Stimulated activated CD4-positive, alpha-beta T cell treated with anti-CD3 and anti-CD28 coated beads, Interleukin-12 subunit alpha, Interleukin-12 subunit beta, amount 100 ng/mL, for 48 hours (primary cell): Measurements from ENCODE around the gene TMSB15A.
"Not testable (repeated sequence)": the region's sequence is repeated elsewhere in the genome, so short reads cannot be mapped to it uniquely, and the experiment has no call there.

ENCODE experiments used
- DNase-seq, 3 donors: peaks; one replicate each; pipeline ENCODE4 v3.0.0-alpha.2; 2020; ENCODE audit warnings: low read depth in 2 of 3, low spot score in 1 of 3

Gene TMSB15A

DNA sequence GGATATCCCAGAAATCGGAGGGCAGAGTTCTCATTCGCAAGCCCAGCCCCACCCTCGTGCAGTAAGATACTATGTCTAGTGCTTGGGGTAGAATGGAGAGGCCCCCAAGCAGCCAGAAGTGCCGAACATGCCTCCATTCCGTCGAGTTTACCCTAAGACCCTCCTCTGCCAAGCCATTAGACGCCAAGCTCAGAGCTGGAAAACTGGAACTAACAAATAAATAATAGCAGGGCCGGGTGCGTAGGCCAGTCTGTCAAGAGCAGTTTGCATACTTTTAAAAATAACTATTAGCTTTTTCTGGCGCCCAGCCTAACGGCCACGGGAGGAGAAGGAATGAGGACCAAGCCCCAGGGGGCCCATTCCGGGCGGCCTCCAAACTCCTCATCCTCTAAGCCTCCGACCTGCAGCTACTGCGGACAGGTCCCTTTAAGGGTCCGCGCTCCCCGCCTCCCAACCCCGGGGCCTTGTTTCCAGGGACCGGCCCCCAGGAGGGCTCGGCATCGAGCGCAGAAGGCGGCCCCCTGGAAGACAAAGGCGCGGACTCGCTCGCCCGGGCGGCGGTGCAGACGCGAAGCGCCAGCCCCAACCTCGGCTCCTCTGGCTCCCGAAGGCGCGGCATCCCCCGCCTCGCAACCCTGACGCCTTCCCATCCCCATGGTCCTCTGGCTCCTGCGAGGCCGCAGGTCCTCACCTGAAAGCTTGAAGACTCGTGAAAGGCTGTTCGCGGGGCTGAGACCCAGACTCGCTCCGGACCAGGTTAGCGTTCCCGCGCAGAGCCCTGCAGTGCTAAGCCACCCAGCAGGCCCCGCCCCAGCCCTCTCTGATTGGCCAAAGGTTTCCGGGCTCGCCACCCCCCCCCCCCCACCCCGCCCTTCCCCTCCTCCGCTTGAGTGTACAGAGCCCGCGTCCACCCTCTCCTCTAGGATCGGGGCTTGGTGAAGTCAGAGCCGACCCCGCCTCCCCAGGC is at the start of gene TMSB15A:
TMSB15A (minus strand) TSS at position 765 of the 967 bp plus-strand sequence.
- DNase-seq: peak; percentile 11 to 51 (median 27)

DNA sequence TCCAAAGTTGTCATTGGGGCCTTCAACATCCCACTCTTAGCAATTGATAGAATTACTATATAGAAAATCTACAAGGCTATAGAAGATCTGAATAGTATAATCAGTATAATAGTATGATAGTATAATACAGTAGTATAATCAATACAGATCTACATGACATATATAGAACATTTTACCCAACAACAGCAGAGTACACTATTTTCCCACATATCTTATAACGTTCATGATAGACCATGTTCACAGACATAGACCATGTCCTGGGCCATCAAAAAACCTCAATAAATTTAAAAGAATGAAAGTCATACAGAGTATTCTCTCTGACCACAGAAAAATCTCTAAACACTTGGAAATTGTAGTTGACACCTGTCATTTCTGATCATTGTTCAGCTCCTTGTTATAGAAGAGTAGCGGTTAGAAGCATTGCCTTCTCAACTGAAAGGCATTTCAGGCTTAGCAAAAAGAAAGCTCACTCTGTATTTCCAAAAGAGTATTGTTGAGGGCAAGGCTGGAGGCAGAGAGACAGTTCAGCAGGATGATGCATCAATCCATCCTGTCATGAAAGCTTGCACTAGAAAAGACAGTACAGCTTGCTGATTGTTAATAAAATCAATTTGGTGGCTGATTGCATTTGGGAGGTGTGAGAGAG is 44.0 kb upstream of the TMSB15A start:
- no peak for DNase-seq

DNA sequence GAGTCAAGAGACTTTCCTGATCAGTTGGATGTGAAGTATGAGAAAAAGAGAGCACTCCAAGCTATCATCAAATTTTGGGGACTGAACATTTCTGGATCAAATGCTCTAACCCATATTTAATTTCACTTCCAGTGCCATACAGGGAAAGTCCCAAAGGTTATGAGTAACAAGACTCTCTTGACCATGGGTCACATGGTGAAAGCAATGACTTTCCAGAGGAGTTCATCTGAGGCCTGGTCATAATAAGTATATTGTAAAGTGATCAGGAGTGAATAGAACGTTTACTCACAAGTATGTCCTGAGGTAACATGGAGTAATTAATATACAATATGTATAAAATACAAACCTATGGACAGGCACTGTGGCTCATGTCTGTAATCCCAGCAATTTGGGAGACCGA is 42.1 kb upstream of the TMSB15A start:
- no peak for DNase-seq

DNA sequence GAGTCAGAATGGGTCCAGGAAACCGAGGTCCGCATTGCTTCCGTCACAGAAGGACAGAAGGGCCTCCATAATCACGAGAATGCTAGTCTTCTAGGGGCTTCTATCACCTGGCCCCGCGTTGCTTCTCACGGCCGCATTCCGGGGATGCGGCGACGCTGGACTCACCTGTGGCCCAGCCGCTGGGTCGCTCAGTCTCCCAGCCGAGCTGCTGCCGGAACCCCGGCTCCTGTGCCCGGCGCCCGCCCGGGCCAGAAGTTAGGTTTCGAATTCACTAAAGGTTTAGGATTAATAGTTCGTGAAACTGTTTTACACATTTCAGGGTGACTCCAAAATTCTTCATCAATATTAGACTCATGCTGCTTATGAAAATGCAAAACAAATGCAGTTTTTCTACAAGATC is 31.7 kb upstream of the TMSB15A start:
- no peak for DNase-seq

DNA sequence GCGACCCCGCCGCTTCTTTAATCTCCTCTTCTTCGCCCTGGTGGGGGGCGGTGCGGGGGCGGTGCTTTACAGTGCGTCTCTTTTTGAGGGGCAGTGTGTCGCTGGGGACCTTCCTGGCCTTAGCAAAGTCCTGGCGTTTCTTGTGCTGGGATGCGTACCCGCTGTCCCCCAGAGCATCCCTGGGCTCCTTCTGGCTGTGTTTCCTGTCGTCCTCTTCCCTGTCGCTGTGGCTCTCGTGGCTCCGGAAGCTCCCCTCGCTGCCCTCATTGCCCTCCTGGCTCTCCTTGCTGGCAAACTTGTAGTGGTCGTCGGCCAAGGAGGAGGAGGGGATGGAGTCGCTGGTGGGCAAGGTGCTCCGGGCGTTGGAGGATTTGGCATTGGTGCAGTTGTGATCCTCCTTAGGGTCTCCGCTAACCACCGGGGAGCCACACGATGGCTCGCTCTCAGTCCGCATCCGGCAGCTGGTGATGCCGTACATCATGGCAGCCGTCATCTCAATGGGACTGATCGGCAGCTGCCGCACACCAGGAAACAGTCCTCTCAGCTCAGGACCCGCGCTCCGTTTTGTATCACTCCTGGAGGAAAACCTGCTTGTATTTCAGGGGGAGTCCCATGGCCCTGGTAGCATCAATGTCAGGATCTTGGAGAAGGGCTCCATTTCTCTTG is 30.4 kb upstream of the TMSB15A start:
- peak in 1 of 3 donors; percentile 1 for DNase-seq

DNA sequence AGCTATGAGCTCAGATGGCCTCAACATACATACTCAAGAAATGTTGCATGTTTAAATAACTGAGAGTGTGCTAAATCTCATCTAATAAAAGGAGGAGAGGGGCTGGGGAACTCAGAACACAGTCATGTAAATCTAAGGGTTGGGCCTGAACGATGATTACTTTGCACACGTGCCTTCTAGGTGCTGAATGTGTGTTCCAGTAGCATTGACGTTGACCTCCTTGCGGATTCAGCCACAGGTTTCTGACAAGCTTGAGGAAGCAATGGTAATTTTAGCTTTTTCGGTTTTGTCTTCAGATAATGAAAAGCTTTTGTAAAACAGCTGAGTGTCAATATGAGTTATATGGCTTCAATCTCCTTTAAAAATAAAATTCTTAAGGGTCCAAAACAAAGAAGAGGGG is 29.6 kb upstream of the TMSB15A start:
- DNase-seq: not testable (repeated sequence)

DNA sequence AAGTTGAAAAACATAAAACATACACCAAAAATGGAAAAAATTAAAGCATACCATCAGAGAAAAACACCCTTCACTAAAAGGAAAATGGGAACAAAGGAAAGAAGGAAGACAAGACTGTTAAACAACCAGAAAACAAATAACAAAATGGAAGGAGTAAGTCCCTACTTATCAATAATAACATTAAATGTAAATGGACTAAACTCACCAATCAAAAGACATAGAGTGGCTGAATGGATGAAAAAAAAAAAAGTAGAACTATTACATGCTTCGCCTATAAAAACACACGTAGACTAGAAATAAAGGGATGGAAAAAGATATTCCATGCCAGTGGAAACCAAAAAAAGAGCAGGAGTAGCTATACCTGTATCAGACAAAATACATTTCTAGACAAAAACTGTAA is 19.4 kb upstream of the TMSB15A start:
- DNase-seq: no peak

DNA sequence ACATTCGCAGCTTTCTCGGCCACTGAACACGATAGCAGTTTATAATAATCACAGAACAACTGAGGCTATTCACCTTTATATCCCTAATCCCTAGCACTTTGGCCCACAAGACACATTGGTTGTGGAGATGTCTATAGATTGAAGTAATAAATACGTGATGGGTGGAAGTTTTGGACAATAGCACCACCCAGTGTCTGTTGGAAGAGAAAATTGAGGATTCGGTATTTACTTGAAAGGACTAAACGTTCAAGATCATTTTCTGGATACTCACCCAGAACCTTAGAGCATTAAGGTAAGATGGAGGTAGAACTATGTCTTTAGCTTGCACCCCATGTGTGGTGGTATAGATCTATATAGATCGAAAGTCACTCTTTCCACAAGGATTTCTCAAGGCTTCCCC is 787 bp upstream of the TMSB15A start:
- no peak for DNase-seq

DNA sequence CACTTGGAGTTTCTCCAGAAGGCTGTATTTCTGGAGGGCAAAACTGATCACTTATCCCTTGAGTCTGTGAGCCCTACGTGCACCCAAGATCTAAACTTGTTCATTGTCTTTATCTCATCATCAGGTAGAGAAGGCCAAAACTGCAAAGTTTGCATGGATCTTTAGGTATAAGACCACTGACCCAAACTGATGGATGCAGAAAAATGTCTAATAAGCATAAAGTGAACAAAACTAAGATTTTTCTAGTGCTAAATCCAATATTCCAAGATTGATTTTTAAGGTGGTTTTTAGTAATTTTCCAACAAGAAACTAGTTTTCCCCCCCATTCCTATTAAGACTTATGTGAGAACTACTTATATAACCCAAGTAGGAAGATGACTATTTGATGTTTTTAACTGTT is 2.0 kb downstream of the TMSB15A start:
- no peak for DNase-seq

DNA sequence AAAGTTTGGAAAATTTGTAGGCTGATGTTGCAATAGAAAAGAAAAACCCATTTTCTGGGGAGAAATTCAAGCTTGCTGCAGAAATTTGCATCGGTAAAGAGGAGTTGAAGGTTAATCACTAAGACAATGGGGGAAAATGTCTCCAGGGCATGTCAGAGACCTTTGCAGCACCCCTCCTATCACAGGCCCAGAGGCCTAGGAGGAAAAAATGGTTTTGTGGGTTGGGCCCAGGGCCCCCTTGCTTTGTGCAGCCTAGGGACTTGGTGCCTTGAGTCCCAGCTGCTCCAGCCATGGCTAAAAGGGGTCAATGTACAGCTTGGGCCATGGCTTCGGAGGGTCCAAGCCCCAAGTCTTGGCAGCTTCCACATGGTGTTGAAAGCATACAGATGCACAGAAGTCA is 17.8 kb downstream of the TMSB15A start:
- no peak for DNase-seq

DNA sequence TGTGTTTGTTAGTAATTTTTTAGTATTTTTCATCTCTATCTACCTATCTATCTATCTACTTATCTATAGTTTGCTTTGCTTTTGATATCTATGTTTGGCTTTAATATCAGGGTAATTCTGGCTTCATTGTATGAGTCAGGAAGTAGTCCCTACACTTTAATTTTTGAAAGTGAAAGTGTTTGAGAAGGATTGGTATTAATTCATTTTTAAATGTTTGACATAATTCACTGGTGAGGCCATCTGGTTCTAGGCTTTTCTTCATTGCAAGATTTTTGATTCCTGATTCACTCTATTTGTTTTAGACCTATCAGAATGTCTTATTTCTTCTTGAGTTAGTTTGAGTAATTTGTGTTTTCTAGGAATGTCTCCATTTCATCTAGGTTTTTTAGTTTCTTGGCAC is 24.8 kb downstream of the TMSB15A start:
- no peak for DNase-seq

DNA sequence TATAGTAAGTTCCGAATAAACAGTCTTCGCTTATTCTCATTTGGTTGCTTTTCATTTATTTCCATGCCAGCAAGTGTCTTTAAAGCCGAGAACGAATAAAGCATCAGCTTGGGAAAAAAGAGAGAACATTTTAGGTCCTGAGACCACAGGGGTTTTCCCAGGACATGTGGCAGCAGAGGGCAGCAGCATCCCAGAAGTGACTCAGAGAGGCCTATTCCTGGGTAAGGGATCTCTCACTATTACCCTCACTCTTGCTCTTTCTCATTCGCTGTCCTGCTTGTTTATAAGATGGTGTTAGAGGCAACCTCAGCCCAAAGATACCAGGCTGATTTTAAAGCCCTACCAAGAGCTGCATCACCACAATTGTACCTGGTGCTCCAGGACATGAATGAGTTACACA is 37.8 kb downstream of the TMSB15A start:
- not testable (repeated sequence) for DNase-seq

DNA sequence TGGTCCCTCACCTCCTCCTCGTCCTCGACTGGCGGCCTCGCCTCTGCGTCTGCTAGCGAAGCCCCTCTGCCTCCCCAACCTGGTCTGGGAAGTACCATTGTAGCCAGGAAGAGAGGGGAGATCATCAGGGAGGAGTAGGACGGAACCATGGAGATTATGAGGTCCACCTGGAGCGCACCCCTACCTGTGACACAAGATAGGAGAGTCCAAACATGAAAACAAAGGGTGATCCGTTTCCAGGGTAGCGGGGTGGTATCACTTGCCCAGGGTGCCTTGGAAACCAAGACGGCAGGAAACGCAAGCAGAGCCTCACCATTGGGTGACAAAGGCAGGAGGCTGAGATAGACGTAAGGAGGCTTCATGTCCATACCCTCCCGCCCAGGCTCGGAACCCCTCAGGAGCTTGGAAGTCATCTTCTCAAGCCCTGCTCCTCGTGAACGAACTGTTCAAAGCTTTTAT is 44.7 kb downstream of the TMSB15A start, which contains the start of gene TCP11X2:
TCP11X2 (minus strand) TSS at position 51 of the 459 bp plus-strand sequence.
- not testable (repeated sequence) for DNase-seq

DNA sequence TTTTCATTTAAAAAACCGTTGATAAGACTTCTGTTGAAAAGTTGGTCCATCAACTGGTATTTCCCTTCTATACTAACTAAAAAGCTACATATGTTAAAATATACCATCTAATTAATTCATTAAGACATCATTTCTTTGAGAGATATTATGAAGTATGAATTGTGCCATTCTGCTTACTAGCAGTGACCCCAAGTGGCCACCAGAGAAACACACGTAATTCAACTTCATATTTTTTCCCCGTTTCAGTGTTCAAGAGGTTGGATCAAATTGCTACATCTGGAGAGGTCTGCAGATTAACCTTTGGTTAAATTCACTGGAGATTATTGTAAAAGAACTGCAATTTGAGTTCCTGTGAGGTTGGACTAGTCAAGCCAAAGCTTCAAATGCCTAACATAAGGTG is 46.3 kb downstream of the TMSB15A start:
- not testable (repeated sequence) for DNase-seq
